22Rv1 (cell line): ENCODE measurements around the gene MTA1.

Experiments used
- ZFX ChIP-seq: fragments of 450-650 bp; IDR thresholded peaks from 2 replicates; pipeline ENCODE4 v1.6.1; 2017; ENCODE audit warnings: antibody characterized with exemption, borderline replicate concordance
- TF ChIP-seq, protein P1 (sequence below): fragments of 450-650 bp; IDR thresholded peaks from 2 replicates; pipeline ENCODE4 v1.5.1; 2017; ENCODE audit warnings: mild to moderate bottlenecking

DNA sequence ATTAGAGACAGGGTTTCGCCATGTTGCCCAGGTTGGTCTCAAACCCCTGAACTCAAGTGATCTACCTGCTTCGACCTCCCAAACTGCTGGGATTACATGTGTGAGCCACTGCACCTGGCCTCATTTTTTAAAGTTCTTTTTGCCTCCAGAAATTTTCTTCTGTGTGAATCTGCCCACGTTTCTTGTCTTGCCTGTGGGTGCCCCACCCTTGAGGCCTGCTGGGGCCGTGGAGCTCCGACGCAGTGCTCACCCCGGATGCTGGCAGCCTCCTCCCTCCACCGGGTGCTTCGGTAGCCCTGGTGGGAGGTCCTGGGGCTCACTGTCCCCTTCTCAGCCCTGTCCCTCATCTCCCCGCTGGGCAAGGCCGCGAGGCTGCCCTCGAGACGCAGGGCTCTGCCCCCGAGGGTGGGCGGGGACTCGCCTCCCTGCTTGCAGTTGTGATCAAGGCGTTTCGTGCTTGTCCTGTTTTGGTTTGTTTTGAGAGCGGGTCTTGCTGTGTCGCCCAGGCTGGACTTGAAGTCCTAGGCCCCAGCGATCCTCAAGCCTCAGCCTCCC, 35.5 kb downstream of the MTA1 start:
- TF ChIP-seq, protein P1, sequence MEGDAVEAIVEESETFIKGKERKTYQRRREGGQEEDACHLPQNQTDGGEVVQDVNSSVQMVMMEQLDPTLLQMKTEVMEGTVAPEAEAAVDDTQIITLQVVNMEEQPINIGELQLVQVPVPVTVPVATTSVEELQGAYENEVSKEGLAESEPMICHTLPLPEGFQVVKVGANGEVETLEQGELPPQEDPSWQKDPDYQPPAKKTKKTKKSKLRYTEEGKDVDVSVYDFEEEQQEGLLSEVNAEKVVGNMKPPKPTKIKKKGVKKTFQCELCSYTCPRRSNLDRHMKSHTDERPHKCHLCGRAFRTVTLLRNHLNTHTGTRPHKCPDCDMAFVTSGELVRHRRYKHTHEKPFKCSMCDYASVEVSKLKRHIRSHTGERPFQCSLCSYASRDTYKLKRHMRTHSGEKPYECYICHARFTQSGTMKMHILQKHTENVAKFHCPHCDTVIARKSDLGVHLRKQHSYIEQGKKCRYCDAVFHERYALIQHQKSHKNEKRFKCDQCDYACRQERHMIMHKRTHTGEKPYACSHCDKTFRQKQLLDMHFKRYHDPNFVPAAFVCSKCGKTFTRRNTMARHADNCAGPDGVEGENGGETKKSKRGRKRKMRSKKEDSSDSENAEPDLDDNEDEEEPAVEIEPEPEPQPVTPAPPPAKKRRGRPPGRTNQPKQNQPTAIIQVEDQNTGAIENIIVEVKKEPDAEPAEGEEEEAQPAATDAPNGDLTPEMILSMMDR, result no peak
- no peak for TF ChIP-seq ZFX
